GM23338 (cell line): ENCODE data around the gene KBTBD12. TPM values are rescaled to one million over a fixed set of nuclear protein-coding genes. Genes with fewer than 3 reads are reported as not detected.

Source experiments
- ATAC-seq: fragments of 200-7000 bp; cut with Tn5 transposase; 3 replicates; pipeline ENCODE4 v1.9.1; 2020
- DNase-seq: peaks from one replicate; pipeline ENCODE4 v3.0.0-alpha.2; 2015; ENCODE audit warnings: low spot score
- H2AFZ ChIP-seq: fragments of 200-600 bp; sonication (generic); 2 replicates; pipeline ENCODE4 v1.8.0; 2016; ENCODE audit warnings: antibody characterized with exemption, mild to moderate bottlenecking, moderate library complexity
- H3F3A ChIP-seq: fragments of 200-600 bp; sonication (generic); replicated peaks from 2 replicates; pipeline ENCODE4 v1.8.0; 2017; ENCODE audit warnings: antibody characterized with exemption, mixed run types, low read depth
- H3K27ac ChIP-seq: fragments of 200-600 bp; sonication (generic); 2 replicates; pipeline ENCODE4 v1.6.1; 2016; ENCODE audit warnings: low read depth
- H3K27me3 ChIP-seq: fragments of 200-600 bp; sonication (generic); 2 replicates; pipeline ENCODE4 v1.8.0; 2016; ENCODE audit warnings: mild to moderate bottlenecking, mixed run types, moderate library complexity; ENCODE audit not compliant: insufficient read depth
- H3K36me3 ChIP-seq: fragments of 200-600 bp; sonication (generic); 2 replicates; pipeline ENCODE4 v1.8.0; 2016; ENCODE audit warnings: mild to moderate bottlenecking; ENCODE audit not compliant: insufficient read depth
- H3K4me1 ChIP-seq: fragments of 200-600 bp; sonication (generic); 2 replicates; pipeline ENCODE4 v1.8.0; 2016; ENCODE audit warnings: mild to moderate bottlenecking, moderate library complexity; ENCODE audit not compliant: insufficient read depth
- H3K4me2 ChIP-seq: fragments of 200-600 bp; sonication (generic); 2 replicates; pipeline ENCODE4 v1.7.1; 2017; ENCODE audit warnings: mixed run types
- H3K4me3 ChIP-seq: fragments of 200-600 bp; sonication (generic); 2 replicates; pipeline ENCODE4 v1.6.1; 2016; ENCODE audit warnings: mixed run types
- H3K79me2 ChIP-seq: fragments of 200-600 bp; sonication (generic); replicated peaks from 2 replicates; pipeline ENCODE4 v1.8.0; 2017; ENCODE audit warnings: mild to moderate bottlenecking; ENCODE audit not compliant: insufficient read depth
- H3K9me2 ChIP-seq: fragments of 200-600 bp; sonication (generic); 2 replicates; pipeline ENCODE4 v1.8.0; 2017; ENCODE audit not compliant: insufficient read depth
- H4K20me1 ChIP-seq: fragments of 200-600 bp; sonication (generic); replicated peaks from 2 replicates; pipeline ENCODE4 v1.8.0; 2017; ENCODE audit warnings: mild to moderate bottlenecking; ENCODE audit not compliant: insufficient read depth
- H3K27ac Mint-ChIP-seq: 2 replicates; pipeline ENCODE4 v1.8.0; 2020; ENCODE audit warnings: inconsistent platforms, mild to moderate bottlenecking, moderate library complexity, mixed read lengths
- H3K27me3 Mint-ChIP-seq: 3 replicates; pipeline ENCODE4 v1.8.0; 2022; ENCODE audit warnings: low read depth, mild to moderate bottlenecking, moderate library complexity, mixed read lengths, inconsistent platforms; ENCODE audit not compliant: insufficient read depth, poor library complexity
- H3K36me3 Mint-ChIP-seq: 3 replicates; pipeline ENCODE4 v1.8.0; 2021; ENCODE audit warnings: low read depth, mild to moderate bottlenecking, inconsistent platforms, moderate library complexity, mixed read lengths
- H3K4me1 Mint-ChIP-seq: 3 replicates; pipeline ENCODE4 v1.8.0; 2020; ENCODE audit warnings: mild to moderate bottlenecking, inconsistent platforms, mixed read lengths
- H3K4me3 Mint-ChIP-seq: 3 replicates; pipeline ENCODE4 v1.8.0; 2021; ENCODE audit warnings: moderate library complexity, mild to moderate bottlenecking, inconsistent platforms, mixed read lengths
- H3K9me3 Mint-ChIP-seq: 3 replicates; pipeline ENCODE4 v1.8.0; 2020; ENCODE audit warnings: moderate library complexity, mild to moderate bottlenecking, inconsistent platforms, mixed read lengths
- CREB1 ChIP-seq: fragments of 250-450 bp; sonication (Bioruptor Pico); IDR thresholded peaks from 2 replicates; pipeline ENCODE4 v1.5.0; 2020; ENCODE audit warnings: low read depth, mild to moderate bottlenecking, moderate library complexity
- EZH2 ChIP-seq: fragments of 200-600 bp; sonication (generic); IDR thresholded peaks from one replicate; pipeline ENCODE4 v1.8.0; 2017; ENCODE audit warnings: antibody characterized with exemption, mild to moderate bottlenecking, low read depth; ENCODE audit not compliant: unreplicated experiment
- EZH2phosphoT487 ChIP-seq: fragments of 200-600 bp; sonication (generic); IDR thresholded peaks from one replicate; pipeline ENCODE4 v1.8.1; 2018; ENCODE audit warnings: antibody characterized with exemption; ENCODE audit not compliant: unreplicated experiment
- JUNB ChIP-seq: IDR thresholded peaks from one replicate; pipeline ENCODE4 v1.6.1; 2016; ENCODE audit warnings: antibody characterized with exemption; ENCODE audit not compliant: unreplicated experiment
- NANOG ChIP-seq: IDR thresholded peaks from 2 replicates; pipeline ENCODE4 v1.6.1; 2016; ENCODE audit warnings: antibody characterized with exemption, borderline replicate concordance
- POLR2AphosphoS5 ChIP-seq: IDR thresholded peaks from 2 replicates; pipeline ENCODE4 v1.6.1; 2016; ENCODE audit warnings: antibody characterized with exemption, low read depth
- STAT1 ChIP-seq: IDR thresholded peaks from one replicate; pipeline ENCODE4 v1.6.1; 2016; ENCODE audit warnings: antibody characterized with exemption; ENCODE audit not compliant: unreplicated experiment
- ZNF114 ChIP-seq: fragments of 250-450 bp; sonication (Bioruptor Pico); IDR thresholded peaks from 2 replicates; pipeline ENCODE4 v1.5.0; 2020; ENCODE audit warnings: mild to moderate bottlenecking, moderate library complexity
- ZNF331 ChIP-seq: fragments of 250-450 bp; sonication (Bioruptor Pico); IDR thresholded peaks from 2 replicates; pipeline ENCODE4 v1.5.0; 2020; ENCODE audit warnings: low read depth, mild to moderate bottlenecking, moderate library complexity
- polyA plus RNA-seq: library from polyadenylated mRNA; unstranded; fragments of >200 nt; fragmentation: Nextera tagmentation; extraction: Ambion mirVana; gene quantifications from 2 replicates; pipeline ENCODE4 v1.2.1, GENCODE V29; 2016
- total RNA-seq: library from RNA; depleted of rRNA; stranded (reverse); fragments of >200 nt; shearing (Covaris generic); gene quantifications from 2 replicates; pipeline ENCODE4 v1.2.3, GENCODE V29; 2014
- TF ChIP-seq, protein P1 (sequence below): IDR thresholded peaks from 2 replicates; pipeline ENCODE4 v1.6.1; 2016; ENCODE audit warnings: antibody characterized with exemption
- TF ChIP-seq, protein P2 (sequence below), 2 experiments: fragments of 200-600 bp in 1 of 2; sonication (generic) in 1 of 2; conservative IDR thresholded peaks; 2 replicates each; pipeline versions ENCODE4 v1.5.1 to v1.6.1; 2016 to 2017; ENCODE audit warnings: antibody characterized with exemption in 2 of 2, low read depth in 2 of 2, mild to moderate bottlenecking in 2 of 2, moderate library complexity in 1 of 2
- TF ChIP-seq, protein P3 (sequence below): fragments of 250-450 bp; sonication (Bioruptor Pico); IDR thresholded peaks from 2 replicates; pipeline ENCODE4 v1.5.0; 2020; ENCODE audit warnings: mild to moderate bottlenecking, moderate library complexity
- TF ChIP-seq, protein P4 (sequence below): IDR thresholded peaks from one replicate; pipeline ENCODE4 v1.6.1; 2018; ENCODE audit warnings: antibody characterized with exemption; ENCODE audit not compliant: unreplicated experiment

The KBTBD12 gene
- total and polyA plus RNA-seq, 2 experiments from 2014 or later, result 0.53 to 0.69 TPM

DNA sequence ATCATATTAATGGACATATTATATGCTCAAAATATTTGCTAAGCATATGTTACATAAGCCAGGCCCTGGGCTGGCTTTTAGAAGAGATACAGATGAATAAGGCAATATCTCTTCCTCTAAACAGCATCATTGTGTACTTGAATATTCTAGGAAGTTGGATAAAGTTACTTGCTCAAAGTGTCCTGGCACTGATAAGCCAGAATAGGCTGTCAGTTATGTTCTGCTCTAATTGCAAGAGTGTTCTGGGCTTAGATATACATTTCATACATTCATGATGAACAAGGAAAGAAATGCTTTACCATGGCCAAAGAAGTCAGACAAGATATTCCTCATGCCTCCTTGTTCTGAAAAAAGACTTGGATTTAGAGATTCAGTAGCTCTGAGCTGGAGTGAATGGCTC lies 40.7 kb downstream of the KBTBD12 start:
- no peaks in the 10 kb centered on the region for H4K20me1 ChIP-seq
- H3K4me1 Mint-ChIP-seq, result peaks cover 10% of the 10 kb centered on the region; the same call in 2 of the 3 replicates
- H3K9me2 ChIP-seq, result no peaks in the 10 kb centered on the region
- no peak for DNase-seq
- no peaks in the 10 kb centered on the region for H3K9me3 Mint-ChIP-seq
- H3K36me3 Mint-ChIP-seq, result no peaks in the 10 kb centered on the region
- H3K4me3 ChIP-seq, result no peak overlapping the region
- no peaks in the 10 kb centered on the region for H3K36me3 ChIP-seq
- H3K4me3 Mint-ChIP-seq, result no peak overlapping the region
- H3F3A ChIP-seq, result no peaks in the 10 kb centered on the region
- H3K27ac Mint-ChIP-seq, result no peak overlapping the region
- TF ChIP-seq, protein P1, sequence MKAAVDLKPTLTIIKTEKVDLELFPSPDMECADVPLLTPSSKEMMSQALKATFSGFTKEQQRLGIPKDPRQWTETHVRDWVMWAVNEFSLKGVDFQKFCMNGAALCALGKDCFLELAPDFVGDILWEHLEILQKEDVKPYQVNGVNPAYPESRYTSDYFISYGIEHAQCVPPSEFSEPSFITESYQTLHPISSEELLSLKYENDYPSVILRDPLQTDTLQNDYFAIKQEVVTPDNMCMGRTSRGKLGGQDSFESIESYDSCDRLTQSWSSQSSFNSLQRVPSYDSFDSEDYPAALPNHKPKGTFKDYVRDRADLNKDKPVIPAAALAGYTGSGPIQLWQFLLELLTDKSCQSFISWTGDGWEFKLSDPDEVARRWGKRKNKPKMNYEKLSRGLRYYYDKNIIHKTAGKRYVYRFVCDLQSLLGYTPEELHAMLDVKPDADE, result no peak
- TF ChIP-seq JUNB (no peak), EZH2 (no peak), NANOG (no peak), CREB1 (no peak), EZH2phosphoT487 (no peak), ZNF331 (CRISPR knock-in tag) (no peak), STAT1 (no peak), ZNF114 (CRISPR knock-in tag) (no peak), POLR2AphosphoS5 (no peak)
- TF ChIP-seq, protein P2, sequence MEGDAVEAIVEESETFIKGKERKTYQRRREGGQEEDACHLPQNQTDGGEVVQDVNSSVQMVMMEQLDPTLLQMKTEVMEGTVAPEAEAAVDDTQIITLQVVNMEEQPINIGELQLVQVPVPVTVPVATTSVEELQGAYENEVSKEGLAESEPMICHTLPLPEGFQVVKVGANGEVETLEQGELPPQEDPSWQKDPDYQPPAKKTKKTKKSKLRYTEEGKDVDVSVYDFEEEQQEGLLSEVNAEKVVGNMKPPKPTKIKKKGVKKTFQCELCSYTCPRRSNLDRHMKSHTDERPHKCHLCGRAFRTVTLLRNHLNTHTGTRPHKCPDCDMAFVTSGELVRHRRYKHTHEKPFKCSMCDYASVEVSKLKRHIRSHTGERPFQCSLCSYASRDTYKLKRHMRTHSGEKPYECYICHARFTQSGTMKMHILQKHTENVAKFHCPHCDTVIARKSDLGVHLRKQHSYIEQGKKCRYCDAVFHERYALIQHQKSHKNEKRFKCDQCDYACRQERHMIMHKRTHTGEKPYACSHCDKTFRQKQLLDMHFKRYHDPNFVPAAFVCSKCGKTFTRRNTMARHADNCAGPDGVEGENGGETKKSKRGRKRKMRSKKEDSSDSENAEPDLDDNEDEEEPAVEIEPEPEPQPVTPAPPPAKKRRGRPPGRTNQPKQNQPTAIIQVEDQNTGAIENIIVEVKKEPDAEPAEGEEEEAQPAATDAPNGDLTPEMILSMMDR (conservative IDR thresholded peaks at IDR 0.05; ENCODE audit: low read depth in 2 of 2), result no peak
- TF ChIP-seq, protein P3, sequence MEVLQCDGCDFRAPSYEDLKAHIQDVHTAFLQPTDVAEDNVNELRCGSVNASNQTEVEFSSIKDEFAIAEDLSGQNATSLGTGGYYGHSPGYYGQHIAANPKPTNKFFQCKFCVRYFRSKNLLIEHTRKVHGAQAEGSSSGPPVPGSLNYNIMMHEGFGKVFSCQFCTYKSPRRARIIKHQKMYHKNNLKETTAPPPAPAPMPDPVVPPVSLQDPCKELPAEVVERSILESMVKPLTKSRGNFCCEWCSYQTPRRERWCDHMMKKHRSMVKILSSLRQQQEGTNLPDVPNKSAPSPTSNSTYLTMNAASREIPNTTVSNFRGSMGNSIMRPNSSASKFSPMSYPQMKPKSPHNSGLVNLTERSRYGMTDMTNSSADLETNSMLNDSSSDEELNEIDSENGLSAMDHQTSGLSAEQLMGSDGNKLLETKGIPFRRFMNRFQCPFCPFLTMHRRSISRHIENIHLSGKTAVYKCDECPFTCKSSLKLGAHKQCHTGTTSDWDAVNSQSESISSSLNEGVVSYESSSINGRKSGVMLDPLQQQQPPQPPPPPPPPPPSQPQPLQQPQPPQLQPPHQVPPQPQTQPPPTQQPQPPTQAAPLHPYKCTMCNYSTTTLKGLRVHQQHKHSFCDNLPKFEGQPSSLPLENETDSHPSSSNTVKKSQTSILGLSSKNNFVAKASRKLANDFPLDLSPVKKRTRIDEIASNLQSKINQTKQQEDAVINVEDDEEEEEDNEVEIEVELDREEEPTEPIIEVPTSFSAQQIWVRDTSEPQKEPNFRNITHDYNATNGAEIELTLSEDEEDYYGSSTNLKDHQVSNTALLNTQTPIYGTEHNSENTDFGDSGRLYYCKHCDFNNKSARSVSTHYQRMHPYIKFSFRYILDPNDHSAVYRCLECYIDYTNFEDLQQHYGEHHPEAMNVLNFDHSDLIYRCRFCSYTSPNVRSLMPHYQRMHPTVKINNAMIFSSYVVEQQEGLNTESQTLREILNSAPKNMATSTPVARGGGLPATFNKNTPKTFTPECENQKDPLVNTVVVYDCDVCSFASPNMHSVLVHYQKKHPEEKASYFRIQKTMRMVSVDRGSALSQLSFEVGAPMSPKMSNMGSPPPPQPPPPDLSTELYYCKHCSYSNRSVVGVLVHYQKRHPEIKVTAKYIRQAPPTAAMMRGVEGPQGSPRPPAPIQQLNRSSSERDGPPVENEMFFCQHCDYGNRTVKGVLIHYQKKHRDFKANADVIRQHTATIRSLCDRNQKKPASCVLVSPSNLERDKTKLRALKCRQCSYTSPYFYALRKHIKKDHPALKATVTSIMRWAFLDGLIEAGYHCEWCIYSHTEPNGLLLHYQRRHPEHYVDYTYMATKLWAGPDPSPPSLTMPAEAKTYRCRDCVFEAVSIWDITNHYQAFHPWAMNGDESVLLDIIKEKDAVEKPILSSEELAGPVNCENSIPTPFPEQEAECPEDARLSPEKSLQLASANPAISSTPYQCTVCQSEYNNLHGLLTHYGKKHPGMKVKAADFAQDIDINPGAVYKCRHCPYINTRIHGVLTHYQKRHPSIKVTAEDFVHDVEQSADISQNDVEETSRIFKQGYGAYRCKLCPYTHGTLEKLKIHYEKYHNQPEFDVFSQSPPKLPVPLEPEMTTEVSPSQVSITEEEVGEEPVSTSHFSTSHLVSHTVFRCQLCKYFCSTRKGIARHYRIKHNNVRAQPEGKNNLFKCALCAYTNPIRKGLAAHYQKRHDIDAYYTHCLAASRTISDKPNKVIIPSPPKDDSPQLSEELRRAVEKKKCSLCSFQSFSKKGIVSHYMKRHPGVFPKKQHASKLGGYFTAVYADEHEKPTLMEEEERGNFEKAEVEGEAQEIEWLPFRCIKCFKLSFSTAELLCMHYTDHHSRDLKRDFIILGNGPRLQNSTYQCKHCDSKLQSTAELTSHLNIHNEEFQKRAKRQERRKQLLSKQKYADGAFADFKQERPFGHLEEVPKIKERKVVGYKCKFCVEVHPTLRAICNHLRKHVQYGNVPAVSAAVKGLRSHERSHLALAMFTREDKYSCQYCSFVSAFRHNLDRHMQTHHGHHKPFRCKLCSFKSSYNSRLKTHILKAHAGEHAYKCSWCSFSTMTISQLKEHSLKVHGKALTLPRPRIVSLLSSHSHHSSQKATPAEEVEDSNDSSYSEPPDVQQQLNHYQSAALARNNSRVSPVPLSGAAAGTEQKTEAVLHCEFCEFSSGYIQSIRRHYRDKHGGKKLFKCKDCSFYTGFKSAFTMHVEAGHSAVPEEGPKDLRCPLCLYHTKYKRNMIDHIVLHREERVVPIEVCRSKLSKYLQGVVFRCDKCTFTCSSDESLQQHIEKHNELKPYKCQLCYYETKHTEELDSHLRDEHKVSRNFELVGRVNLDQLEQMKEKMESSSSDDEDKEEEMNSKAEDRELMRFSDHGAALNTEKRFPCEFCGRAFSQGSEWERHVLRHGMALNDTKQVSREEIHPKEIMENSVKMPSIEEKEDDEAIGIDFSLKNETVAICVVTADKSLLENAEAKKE (CRISPR knock-in tag), result no peak
- TF ChIP-seq, protein P4, sequence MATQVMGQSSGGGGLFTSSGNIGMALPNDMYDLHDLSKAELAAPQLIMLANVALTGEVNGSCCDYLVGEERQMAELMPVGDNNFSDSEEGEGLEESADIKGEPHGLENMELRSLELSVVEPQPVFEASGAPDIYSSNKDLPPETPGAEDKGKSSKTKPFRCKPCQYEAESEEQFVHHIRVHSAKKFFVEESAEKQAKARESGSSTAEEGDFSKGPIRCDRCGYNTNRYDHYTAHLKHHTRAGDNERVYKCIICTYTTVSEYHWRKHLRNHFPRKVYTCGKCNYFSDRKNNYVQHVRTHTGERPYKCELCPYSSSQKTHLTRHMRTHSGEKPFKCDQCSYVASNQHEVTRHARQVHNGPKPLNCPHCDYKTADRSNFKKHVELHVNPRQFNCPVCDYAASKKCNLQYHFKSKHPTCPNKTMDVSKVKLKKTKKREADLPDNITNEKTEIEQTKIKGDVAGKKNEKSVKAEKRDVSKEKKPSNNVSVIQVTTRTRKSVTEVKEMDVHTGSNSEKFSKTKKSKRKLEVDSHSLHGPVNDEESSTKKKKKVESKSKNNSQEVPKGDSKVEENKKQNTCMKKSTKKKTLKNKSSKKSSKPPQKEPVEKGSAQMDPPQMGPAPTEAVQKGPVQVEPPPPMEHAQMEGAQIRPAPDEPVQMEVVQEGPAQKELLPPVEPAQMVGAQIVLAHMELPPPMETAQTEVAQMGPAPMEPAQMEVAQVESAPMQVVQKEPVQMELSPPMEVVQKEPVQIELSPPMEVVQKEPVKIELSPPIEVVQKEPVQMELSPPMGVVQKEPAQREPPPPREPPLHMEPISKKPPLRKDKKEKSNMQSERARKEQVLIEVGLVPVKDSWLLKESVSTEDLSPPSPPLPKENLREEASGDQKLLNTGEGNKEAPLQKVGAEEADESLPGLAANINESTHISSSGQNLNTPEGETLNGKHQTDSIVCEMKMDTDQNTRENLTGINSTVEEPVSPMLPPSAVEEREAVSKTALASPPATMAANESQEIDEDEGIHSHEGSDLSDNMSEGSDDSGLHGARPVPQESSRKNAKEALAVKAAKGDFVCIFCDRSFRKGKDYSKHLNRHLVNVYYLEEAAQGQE, result no peak
- no peak overlapping the region for H3K4me2 ChIP-seq
- H3K79me2 ChIP-seq, result no peaks in the 10 kb centered on the region
- peaks cover 6% of the 10 kb centered on the region for H3K4me1 ChIP-seq
- H3K27ac ChIP-seq, result no peak overlapping the region
- H2AFZ ChIP-seq, result no peak overlapping the region
- H3K27me3 Mint-ChIP-seq, result no peaks in the 10 kb centered on the region
- no peak for ATAC-seq
- no peaks in the 10 kb centered on the region for H3K27me3 ChIP-seq
